Measurements from ENCODE around the gene RTN4RL1. TPM values are rescaled to one million over a fixed set of nuclear protein-coding genes. Genes with fewer than 3 reads are reported as not detected.

RTN4RL1 gene
- total and polyA plus RNA-seq, 12 donors = 1.3 to 9.4 (median 6.1) TPM

DNA sequence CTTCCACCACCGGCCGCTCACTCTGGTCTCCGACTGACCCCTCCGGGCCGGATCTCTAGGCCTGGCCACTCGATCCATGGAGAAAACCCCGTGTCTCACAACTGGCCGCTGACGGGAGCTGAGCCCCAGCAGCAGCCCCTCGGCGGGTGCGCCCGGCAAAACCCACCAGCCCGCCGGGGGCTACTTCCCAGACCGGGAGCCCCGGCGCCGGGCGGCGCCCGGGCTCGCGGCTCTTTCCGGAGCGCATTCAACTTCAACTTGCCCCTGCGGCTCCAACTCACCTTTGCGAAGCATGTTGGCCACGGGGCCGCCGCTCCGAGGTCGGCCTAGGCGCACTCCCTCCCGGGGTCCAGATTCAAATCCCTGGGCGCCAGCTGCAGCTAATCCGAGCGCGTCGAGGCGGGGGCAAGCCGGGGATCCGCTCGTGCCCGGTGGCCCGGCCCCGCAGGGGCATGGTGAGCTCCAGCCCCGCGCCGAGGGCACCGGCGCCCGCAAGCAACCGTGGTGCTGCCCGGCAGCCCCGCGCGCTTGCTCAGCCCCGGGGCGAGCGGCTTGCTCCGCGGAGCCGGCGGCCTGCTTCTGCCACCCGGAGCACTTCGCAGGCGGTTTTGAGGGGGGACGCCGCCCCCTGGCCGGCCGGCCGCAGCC lies 438 bp downstream of the RTN4RL1 start:
- Histone ChIP-seq H3K9me3 (replicated peaks in 1 of 3) (no peaks in the 10 kb centered on the region), H3K4me3 (peak overlapping the region in 2 of 4 donors; percentile 55 to 85), H3K27ac (peak overlapping the region in 2 of 5 donors; percentile 2 to 72), H3K27me3 (no peaks in the 10 kb centered on the region), H3K36me3 (replicated peaks in 1 of 2) (no peaks in the 10 kb centered on the region), H3K4me1 (replicated peaks in 1 of 2) (peaks cover 6 to 43% of the 10 kb centered on the region in 2 donors)
- WGBS, 4 donors = 0 to 1% (median 0%) methylated on average over 2 to 73 of the region's 73 CpGs
- no peak for DNase-seq
- intact Hi-C loops (cut with DNase I) = loop anchor here in 1 of 2 donors (5.0 kb wide), 1 partner anchor 117 kb away; no protein-coding TSS in a partner anchor
- no peak for TF ChIP-seq POLR2A (IDR thresholded peaks at IDR 0.05)
- TF ChIP-seq, protein P1, sequence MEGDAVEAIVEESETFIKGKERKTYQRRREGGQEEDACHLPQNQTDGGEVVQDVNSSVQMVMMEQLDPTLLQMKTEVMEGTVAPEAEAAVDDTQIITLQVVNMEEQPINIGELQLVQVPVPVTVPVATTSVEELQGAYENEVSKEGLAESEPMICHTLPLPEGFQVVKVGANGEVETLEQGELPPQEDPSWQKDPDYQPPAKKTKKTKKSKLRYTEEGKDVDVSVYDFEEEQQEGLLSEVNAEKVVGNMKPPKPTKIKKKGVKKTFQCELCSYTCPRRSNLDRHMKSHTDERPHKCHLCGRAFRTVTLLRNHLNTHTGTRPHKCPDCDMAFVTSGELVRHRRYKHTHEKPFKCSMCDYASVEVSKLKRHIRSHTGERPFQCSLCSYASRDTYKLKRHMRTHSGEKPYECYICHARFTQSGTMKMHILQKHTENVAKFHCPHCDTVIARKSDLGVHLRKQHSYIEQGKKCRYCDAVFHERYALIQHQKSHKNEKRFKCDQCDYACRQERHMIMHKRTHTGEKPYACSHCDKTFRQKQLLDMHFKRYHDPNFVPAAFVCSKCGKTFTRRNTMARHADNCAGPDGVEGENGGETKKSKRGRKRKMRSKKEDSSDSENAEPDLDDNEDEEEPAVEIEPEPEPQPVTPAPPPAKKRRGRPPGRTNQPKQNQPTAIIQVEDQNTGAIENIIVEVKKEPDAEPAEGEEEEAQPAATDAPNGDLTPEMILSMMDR (IDR thresholded peaks at IDR 0.05) = no peak

DNA sequence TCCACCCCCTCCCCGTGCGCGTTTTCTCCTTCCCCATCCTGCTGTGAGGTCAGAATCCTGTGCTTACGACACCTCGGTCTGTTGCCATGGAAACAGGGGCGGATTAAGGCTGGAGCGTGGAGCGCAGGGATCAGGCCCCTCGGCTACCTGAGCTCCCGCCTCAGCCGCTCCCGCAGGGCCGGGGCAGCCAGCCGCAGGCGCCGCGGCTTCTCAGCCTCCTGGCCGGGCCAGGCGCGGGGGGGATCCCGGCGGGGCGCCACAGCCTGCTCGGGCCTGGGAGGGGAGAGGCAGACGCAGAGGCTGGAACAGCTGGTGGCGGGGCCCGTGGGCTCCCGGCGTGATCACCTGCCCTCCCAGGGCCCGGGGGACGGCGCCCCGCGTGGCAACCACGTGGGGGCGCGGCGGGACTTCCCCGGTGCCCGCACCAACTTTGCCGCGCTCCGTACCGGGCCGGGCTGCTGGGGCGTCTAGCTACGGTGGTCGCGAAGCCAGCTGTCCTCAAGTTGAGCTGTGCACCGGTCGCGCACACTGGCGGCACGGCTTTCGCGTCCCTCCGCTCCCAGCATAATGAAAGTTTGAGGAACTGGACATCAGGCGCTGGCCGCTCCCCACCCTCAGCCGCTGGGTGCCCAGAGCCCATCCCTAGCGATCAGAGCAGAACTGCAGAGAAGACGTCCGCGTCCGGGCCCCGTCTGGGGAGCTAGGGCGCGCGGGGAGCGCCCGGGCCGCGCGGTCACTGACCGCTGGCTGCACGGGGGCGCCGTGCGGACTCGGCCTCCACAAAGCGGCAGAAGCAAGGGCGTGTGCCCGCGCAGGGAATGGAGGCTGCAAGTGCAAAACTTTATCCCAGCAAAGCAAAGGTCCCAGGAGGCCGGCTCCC lies 1.2 kb downstream of the RTN4RL1 start:
- H3K4me1 ChIP-seq (replicated peaks in 1 of 2) = peaks cover 6 to 40% of the 10 kb centered on the region in 2 donors
- TF ChIP-seq POLR2A (IDR thresholded peaks at IDR 0.05) = no peak
- TF ChIP-seq, protein P1 (IDR thresholded peaks at IDR 0.05) = peak in 1 of 6 experiments; percentile 6
- H3K9me3 ChIP-seq (replicated peaks in 1 of 3) = no peaks in the 10 kb centered on the region
- no peaks in the 10 kb centered on the region for H3K36me3 ChIP-seq (replicated peaks in 1 of 2)
- 0 to 2% (median 1%) methylated on average over 13 to 85 of the region's 85 CpGs for WGBS, 4 donors
- no peaks in the 10 kb centered on the region for H3K27me3 ChIP-seq
- H3K27ac ChIP-seq = peak overlapping the region in 2 of 5 donors; percentile 32 to 44
- peak; percentile 70 to 86 (median 77) for DNase-seq
- peak overlapping the region in 2 of 4 donors; percentile 55 to 85 for H3K4me3 ChIP-seq
- intact Hi-C loops (cut with DNase I) = no loop called here

DNA sequence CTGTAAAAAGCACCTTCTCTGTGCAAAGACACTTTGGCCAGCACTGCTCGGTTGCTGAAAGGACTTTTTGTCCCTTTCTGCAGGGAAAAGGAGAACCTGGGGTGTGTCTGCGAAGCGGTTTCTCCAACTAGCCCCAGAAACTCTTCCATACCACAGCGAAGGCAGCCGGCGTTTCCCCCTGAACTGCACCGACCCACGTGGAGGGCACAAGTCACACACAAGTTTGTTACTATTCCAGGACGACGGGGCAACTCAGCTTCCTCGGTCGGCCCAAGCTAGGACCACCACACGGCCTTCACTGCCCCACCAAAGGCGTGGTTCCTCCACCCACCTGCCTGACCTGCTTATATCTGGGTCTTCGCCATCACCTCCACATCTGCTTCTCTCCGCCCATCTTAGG lies 1.9 kb downstream of the RTN4RL1 start:
- Histone ChIP-seq H3K27me3 (no peaks in the 10 kb centered on the region), H3K4me1 (replicated peaks in 1 of 2) (peaks cover 6 to 40% of the 10 kb centered on the region in 2 donors), H3K4me3 (peak overlapping the region in 1 of 4 donors; percentile 85), H3K27ac (peak overlapping the region in 1 of 5 donors; percentile 44), H3K9me3 (replicated peaks in 1 of 3) (no peaks in the 10 kb centered on the region), H3K36me3 (replicated peaks in 1 of 2) (no peaks in the 10 kb centered on the region)
- TF ChIP-seq POLR2A (IDR thresholded peaks at IDR 0.05) = no peak
- TF ChIP-seq, protein P1 (IDR thresholded peaks at IDR 0.05) = no peak
- 65 to 79% (median 68%) methylated on average over 16 of the region's 16 CpGs for WGBS, 4 donors
- no peak for DNase-seq
- intact Hi-C loops (cut with DNase I) = no loop called here

DNA sequence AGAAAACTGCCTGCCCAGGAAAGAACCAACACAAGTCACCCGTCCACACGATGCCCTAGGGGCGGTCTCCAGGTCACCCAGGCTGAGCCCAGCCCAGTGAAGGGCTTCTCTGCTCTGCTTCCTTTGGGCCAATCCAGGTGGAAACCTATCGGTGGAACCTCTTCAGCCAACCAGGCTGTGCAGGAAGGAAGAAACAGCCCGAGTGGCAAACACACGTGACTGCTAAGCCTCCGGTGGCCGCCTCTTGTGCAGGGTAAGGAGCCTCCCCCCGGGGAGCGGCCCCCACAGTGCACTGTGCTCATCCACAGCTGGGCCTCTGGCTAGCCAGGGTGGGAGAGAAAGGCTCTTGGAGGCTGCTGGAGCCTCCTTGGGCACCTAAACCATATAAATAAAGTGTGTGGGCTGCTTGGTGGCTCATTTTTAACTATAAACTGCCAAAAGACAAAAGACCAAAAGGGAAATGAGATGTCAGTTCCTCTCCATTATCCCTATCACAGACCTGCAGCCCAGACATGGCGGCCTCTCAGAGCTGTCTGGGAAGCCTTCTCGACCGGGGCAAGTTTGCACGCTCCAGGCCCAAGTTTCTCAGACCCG lies 2.4 kb downstream of the RTN4RL1 start:
- H3K9me3 ChIP-seq (replicated peaks in 1 of 3) = no peaks in the 10 kb centered on the region
- peak overlapping the region in 1 of 5 donors; percentile 44 for H3K27ac ChIP-seq
- H3K4me3 ChIP-seq = no peak overlapping the region
- no peaks in the 10 kb centered on the region for H3K27me3 ChIP-seq
- no peak for DNase-seq
- H3K4me1 ChIP-seq (replicated peaks in 1 of 2) = peaks cover 6 to 37% of the 10 kb centered on the region in 2 donors
- intact Hi-C loops (cut with DNase I) = no loop called here
- TF ChIP-seq POLR2A (IDR thresholded peaks at IDR 0.05) = no peak
- TF ChIP-seq, protein P1 (IDR thresholded peaks at IDR 0.05) = no peak
- WGBS, 4 donors = 74 to 83% (median 80%) methylated on average over 9 to 15 of the region's 15 CpGs
- no peaks in the 10 kb centered on the region for H3K36me3 ChIP-seq (replicated peaks in 1 of 2)
